COLO668 (cell line): ENCODE data around the gene MAP2K2.
"Not testable (repeated sequence)": the region's sequence is repeated elsewhere in the genome, so short reads cannot be mapped to it uniquely, and the experiment has no call there.

ENCODE experiments used
- DNase-seq: peaks from one replicate; lab custom pipeline; 2025; ENCODE audit not compliant: unreplicated experiment; lab: John Stamatoyannopoulos, UW

The MAP2K2 gene

DNA sequence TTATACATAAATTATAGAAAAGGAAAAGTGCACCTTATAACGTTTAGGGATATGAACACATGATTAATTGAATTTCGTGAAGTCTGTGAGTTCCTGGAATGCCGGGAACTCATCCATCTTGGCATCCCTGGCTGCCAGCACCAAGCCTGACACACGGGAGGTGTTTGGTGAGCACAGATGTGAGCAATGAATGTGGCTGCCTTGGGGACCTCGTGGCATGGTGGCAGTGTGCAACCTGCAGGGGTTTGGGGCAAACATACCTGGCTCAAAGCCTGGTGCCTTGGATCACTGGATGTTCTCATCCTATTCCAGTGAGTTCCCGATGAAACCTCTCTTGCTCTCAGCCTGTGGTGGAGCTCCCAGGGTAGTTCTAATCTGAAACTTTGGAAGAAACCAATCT lies 10.4 kb upstream of the MAP2K2 start:
- DNase-seq = no peak

DNA sequence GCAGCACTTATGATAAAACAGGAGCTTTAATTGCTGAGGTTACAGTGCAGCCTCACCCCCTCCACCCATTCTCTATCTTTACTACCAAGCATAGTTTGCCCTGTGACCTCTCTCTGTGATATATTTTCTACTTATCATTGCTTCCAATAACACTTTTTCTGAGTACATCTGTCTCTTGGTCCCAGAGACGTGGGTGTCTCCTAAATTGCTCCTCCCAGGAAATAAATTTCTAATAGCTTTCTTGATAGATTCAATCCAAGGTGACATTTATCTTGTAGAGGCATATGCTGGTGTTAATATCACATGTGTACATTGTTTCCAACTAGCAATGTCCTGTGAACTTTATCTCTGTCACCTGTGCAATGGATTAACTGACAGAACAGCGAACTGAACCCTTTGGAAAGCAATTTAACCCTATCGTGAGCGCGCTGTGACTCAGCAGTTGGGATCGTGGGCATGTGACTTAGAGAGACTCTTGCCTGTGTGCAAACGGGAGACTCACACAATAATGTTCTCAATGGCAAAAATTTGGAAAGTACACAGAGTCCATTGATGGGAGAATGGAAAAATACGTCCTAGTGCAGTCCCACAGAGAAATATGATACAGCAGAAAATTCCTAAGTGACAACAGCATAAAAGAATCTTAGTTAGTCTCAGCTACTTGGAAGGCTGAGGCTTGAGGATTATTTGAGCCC lies 7.0 kb upstream of the MAP2K2 start:
- DNase-seq = no peak

DNA sequence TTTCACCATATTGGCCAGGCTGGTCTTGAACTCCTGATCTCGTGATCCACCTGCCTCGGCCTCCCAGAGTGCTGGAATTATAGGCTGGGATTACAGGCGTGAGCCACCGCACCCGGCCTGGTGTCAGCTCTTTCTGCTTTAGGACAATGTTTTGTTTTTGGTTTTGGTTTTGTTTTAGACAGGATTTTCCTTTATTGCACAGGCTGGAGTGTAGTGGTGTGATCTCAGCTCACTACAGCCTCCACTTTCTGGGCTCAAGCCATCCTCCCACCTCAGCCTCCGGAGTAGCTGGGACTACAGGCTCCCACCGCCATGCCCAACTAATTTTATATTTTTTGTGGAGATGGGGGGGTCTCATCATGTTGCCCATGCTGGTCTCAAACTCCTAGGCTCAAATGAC lies 5.1 kb upstream of the MAP2K2 start:
- not testable (repeated sequence) for DNase-seq

- not testable (repeated sequence) for DNase-seq
Measured at GRCh38 chr19:4127322-4127721, 3.4 kb upstream of the MAP2K2 start.

DNA sequence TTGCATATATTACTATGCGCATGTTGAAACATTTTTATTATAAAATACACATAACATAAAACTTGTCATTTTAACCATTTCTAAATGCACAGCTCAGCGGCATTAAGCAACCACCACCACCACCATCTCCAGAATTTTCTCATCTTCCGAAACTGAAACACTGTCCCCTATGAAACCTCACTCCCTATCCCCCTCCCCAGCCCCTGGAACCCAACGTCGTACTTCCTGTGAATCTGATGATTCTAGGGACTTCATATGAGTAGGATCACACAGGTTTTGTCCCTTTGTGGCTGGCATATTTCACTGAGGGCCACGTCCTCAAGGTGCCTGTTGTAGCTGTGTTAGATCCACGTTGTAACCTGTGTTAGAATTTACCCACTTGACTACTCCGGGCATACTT lies 716 bp upstream of the MAP2K2 start:
- no peak for DNase-seq

- DNase-seq = no peak
Measured at GRCh38 chr19:4122480-4122879, 1.4 kb downstream of the MAP2K2 start.

GRCh38 chr19:4121815-4122214 lies 2.1 kb downstream of the MAP2K2 start:
- no peak for DNase-seq

DNA sequence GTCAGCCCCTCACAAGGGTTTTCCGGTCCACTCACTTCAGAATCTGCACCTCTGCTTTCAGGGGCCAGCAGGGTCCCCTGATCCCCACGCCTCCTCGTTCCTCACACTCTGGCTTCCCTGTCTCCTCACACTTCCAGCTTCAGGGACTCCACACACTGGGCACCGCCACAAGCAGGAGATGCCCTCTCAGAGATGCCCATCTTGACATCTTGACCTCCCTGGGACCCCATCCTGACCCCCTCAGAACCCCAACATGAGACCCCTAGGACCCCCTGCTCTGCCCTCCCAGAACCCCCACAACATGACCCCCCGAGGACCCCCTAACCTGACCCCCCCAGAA lies 2.7 kb downstream of the MAP2K2 start:
- DNase-seq = no peak

DNA sequence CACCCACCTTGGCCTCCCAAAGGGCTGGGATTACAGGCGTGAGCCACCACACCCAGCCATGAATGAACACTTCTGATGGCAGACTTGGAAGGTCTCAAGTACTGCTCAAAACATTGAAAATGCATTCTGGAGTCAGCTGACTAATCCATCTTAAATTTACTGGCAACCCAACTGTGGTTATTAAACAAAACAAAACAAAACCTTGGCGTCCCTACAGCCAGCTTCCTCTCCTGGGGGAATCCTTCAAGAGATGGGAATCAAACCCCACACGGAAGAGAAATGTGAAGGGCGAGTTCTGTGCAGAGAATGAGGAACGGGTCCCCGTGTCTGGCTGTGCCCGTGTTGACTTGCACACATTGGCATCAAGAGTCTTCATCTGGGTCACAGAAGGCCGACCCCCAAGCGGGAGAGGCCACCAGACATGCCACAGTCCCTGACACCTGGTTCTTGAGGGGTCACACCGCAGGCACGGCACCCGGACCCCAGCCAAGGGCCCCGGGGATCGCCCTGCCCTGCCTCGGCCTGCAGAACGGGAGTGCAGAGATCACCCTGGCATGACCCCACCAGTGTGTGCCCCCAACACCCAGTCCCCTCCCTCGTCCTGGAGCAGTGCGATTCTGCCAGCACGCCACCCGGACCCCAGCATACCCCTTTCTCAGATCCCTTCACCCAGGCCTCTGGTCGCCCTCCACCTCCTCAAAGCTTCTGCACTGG lies 3.2 kb downstream of the MAP2K2 start:
- no peak for DNase-seq

- DNase-seq = no peak
Measured at GRCh38 chr19:4119763-4120162, 4.2 kb downstream of the MAP2K2 start.

- no peak for DNase-seq
Measured at GRCh38 chr19:4115818-4116385, 8.0 kb downstream of the MAP2K2 start.

DNA sequence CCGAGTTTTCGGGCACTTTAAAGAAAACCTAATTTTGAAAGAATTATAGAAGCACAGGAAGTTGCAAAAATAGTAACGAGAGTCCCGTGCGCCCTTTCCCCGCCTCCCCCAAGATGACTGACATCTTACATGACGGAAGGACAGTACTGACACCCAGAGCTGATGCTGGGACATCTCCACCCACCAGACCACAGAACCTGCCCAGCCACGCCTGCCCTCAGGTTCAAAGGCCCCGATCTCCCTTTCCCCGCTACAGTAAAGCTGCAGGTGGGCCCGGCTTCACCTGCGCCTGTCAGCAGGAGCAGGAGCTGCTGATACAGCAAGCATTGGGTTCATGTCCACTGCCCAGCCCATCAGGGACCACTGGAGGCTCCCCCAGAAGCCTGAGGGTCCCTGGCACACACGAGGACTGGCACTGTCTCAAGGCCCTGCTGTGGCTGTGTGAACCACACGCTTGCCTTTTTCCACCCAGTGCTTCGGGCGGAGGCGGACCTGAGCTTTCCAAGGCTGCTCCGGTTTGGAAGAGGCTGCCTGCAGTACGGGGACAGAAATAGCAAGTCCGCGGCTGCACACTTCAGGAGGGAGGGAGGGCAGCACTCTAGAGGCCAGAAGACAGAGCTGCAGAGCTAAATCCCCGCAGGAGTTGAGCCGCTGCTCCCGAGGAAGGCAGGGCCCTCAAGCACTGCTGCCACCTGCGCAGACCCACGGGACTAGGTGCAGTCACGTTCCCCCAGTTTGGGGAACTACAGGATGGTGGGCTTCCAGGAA lies 8.7 kb downstream of the MAP2K2 start:
- DNase-seq = no peak

- DNase-seq = no peak
Measured at GRCh38 chr19:4114181-4114580, 9.7 kb downstream of the MAP2K2 start.

DNA sequence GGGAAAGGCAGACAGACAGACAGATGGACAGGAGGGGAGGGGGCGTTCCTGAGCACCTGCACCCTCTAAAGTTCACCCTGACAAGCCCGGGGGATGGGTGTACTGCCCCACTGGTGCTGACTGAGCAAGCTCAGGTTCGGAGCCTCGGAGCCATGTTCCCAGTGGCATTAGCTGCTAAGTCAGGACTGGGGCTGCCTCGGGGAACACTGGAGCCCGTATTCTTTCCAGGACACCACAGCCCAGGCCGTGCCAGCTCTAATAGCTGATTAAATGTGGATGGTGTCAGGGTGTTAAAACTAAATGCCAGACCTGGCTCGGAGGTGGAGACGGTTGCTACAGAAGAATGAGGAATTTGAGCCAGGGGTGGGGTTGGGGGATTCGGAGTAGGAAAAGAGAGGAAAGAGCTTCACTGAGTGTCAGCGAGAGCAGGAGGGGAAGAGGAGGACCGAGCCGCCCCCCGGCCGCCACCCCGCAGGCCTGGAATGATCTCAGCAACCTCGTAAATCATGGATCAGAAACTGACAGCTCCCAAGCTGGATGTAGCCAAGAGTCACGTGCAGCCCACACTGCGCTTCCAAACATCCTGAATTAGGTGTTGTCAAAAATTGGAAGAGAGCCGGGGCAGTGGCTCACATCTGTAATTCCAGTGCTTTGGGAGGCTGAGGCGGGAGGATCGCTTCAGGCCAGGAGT lies 10.4 kb downstream of the MAP2K2 start:
- no peak for DNase-seq

GRCh38 chr19:4112367-4112766 lies 11.6 kb downstream of the MAP2K2 start:
- DNase-seq = no peak

- no peak for DNase-seq
Measured at GRCh38 chr19:4109626-4109945, 14.3 kb downstream of the MAP2K2 start.

DNA sequence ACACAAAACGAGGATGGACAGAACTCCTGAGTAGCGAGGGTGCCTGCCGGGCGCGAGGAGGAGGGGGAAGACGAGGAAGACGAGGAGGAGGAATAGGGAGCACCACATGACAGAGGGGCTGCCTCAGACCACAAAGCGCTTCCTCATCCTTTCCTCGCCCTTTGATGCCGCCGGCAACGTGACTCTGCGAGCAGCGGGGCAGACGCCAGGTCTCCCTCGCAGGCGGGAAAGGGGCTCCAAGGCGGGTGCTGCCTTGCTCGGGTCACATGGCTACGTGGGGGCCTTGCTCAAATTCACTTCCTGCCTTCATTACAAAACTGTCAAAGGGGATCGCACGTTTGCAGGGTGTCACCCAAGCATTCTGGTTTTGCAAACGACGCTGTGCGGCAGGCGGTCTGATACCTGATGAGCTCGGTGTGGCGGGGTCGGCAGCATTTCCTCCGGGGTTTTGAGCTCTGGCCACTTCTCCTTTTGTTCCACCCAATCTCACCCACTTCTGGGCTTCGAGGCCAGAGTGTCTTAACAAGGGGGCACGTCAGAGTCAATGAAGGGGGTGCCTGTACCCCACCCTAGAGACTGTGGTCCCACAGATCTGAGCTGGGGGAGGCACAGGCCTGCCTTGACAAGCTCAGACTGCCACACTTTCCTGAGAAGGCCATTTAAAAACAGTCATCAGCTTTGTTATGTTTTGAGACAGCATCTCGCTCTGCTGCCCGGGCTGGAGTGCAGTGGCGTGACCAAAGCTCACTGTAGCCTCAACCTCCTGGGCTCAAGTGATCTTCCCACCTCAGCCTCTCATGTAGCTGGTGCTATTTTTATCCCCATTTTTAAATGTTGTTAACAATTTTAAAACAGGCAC lies 14.9 kb downstream of the MAP2K2 start:
- no peak for DNase-seq

DNA sequence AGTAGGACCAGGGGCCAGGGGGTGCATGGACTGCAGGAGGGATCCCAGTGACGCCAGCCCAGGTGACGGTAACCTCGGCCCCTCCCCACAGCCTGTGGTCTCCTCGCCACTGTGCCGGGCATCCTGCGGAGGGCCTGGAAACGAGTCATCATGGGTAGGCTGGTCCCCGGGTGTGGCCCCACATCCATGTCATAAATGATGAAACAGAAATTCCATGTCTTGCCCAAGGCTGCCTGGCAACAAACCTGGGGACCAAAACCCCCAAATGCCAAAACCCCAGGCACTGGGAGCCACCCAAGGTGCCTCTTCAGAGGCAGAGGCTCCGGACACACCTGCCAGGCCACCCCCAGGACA lies 20.9 kb downstream of the MAP2K2 start:
- DNase-seq = no peak

DNA sequence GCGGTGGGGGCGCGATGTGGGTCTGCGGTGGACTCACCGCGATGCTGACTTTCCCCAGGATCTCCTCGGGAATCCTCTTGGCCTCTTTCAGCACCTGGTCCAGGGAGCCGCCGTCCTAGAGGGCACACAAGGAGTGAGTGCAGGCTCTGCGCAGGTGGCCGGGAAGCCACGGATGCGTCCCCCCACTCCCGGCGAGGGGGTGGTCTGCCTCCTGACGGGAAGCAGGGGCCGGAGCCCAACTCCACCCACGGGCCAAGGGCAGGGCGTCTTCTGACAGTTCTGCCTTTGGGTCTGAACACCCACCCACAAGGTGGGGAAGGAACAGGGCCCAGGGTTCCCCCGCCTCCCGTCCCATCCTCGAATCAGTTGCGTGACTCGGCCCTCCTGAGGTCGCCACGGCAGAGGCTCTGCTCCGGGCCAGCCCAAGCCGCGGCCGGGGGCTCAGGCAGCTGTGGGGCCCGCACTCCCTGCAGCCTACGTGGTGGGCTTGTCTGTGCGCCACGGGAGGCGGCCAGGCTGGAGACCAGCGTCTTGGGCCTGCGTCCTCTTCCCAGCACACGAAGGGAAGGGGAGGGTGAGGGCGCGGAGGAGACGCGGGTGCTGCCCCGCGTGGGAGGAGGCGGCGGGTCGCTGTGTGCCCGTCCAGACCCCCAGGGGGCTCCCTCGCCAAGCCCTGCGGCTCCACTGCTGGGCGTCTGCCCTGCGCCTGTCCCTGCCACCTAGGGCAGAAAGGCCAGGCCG lies 21.4 kb downstream of the MAP2K2 start:
- no peak for DNase-seq

DNA sequence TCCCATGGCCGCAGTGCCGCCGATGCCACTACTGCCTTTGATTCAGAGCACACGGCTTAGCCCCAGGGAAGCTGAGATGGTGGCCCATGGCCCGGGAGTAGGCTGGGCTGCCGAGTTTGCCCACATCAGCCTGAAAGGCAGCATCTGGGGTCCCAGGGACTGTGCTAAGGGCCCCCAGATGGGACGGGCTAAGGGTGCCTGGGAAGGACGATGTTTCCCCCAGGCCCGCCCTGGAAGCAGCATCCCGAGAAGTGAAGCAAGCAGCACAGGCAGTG lies 22.5 kb downstream of the MAP2K2 start:
- no peak for DNase-seq
